Stimulated activated memory B cell treated with anti-CD40 and anti-IgM and Interleukin-4, amounts not matched to agents 10 μg/mL and 1 μg/mL and 100 μg/mL, for 72 hours (primary cell): ENCODE results near the gene BLOC1S4.

Experiments
- ATAC-seq: fragments of 150-1000 bp; cut with Tn5 transposase; 2 replicates; pipeline ENCODE4 v1.10.0; 2021
- H3K27ac Mint-ChIP-seq: one replicate; pipeline ENCODE4 v1.8.0; 2022; ENCODE audit warnings: mild to moderate bottlenecking, mixed read lengths
- H3K27me3 Mint-ChIP-seq: one replicate; pipeline ENCODE4 v1.8.0; 2022; ENCODE audit warnings: mixed read lengths
- H3K36me3 Mint-ChIP-seq: one replicate; pipeline ENCODE4 v1.8.0; 2022; ENCODE audit warnings: mixed read lengths
- H3K4me1 Mint-ChIP-seq: one replicate; pipeline ENCODE4 v1.8.0; 2022; ENCODE audit warnings: mixed read lengths
- H3K4me3 Mint-ChIP-seq: one replicate; pipeline ENCODE4 v1.8.0; 2022; ENCODE audit warnings: mild to moderate bottlenecking, moderate library complexity, mixed read lengths
- H3K9me3 Mint-ChIP-seq: one replicate; pipeline ENCODE4 v1.8.0; 2022; ENCODE audit warnings: mixed read lengths

BLOC1S4 gene

DNA sequence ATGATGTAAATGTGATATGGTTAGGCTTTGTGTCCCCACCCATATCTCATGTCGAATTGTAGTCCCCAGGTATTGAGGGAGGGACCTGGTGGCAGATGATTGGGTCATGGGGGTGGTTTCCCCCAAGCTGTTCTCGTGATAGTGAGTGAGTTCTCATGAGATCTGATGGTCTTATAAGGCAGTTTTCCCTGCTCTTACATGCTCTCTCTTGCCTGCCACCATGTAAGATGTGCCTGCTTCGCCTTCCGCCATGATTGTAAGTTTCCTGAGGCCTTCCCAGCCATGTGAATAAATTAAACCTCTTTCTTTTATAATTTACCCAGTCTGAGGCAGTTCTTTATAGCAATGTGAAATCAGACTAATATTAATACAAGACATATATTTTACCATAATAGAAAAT is 23.9 kb downstream of the BLOC1S4 start:
- no peak overlapping the region for H3K4me3 Mint-ChIP-seq
- H3K9me3 Mint-ChIP-seq, result peaks cover 3% of the 10 kb centered on the region

GRCh38 chr4:6740347-6740746 is 24.4 kb downstream of the BLOC1S4 start:
- no peaks in the 10 kb centered on the region for H3K4me1 Mint-ChIP-seq
- no peak for ATAC-seq
- peaks cover 3% of the 10 kb centered on the region for H3K9me3 Mint-ChIP-seq
- no peak overlapping the region for H3K27ac Mint-ChIP-seq
- no peaks in the 10 kb centered on the region for H3K36me3 Mint-ChIP-seq
- peaks cover 42% of the 10 kb centered on the region for H3K27me3 Mint-ChIP-seq
- H3K4me3 Mint-ChIP-seq, result no peak overlapping the region

More for the DNA sequence above, 23.9 kb downstream of the BLOC1S4 start:
- peaks cover 37% of the 10 kb centered on the region for H3K27me3 Mint-ChIP-seq
- no peaks in the 10 kb centered on the region for H3K4me1 Mint-ChIP-seq
- H3K27ac Mint-ChIP-seq, result no peak overlapping the region
- no peak for ATAC-seq
- no peaks in the 10 kb centered on the region for H3K36me3 Mint-ChIP-seq

- Mint-ChIP-seq H3K4me1 (no peaks in the 10 kb centered on the region), H3K27ac (no peak overlapping the region), H3K9me3 (peaks cover 3% of the 10 kb centered on the region), H3K4me3 (no peak overlapping the region), H3K27me3 (peaks cover 49% of the 10 kb centered on the region), H3K36me3 (no peaks in the 10 kb centered on the region)
- no peak for ATAC-seq
These were observed 26.5 kb downstream of the BLOC1S4 start for GRCh38 chr4:6742507-6742906.

DNA sequence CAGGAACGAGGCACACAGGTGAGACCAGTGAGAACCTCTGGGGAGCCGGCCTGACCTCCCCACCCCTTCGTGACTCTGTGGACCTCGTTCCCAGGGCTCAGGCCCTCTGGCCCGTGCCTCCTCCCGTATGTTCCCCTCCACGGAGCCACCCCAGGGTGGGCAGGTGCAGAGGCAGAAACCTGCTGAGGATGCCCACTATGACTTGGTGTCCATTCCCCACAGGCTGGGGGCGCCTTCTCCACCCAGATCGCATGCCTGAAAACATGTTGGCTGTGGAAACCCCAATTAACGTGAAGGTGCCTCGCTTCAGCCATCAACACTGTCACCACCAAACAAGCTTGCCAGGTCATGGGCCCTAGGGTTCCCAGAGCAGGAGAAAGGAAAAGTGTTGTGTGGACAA is 27.0 kb downstream of the BLOC1S4 start:
- H3K4me3 Mint-ChIP-seq, result no peak overlapping the region
- H3K4me1 Mint-ChIP-seq, result no peaks in the 10 kb centered on the region
- H3K27me3 Mint-ChIP-seq, result peaks cover 51% of the 10 kb centered on the region
- ATAC-seq, result no peak
- H3K9me3 Mint-ChIP-seq, result peaks cover 3% of the 10 kb centered on the region
- H3K36me3 Mint-ChIP-seq, result no peaks in the 10 kb centered on the region
- H3K27ac Mint-ChIP-seq, result no peak overlapping the region

- peak; percentile 18 for ATAC-seq
- H3K4me1 Mint-ChIP-seq, result no peaks in the 10 kb centered on the region
- no peaks in the 10 kb centered on the region for H3K9me3 Mint-ChIP-seq
- H3K27me3 Mint-ChIP-seq, result peaks cover 56% of the 10 kb centered on the region
- H3K27ac Mint-ChIP-seq, result no peak overlapping the region
- H3K36me3 Mint-ChIP-seq, result no peaks in the 10 kb centered on the region
- H3K4me3 Mint-ChIP-seq, result no peak overlapping the region
These were observed 30.8 kb downstream of the BLOC1S4 start for GRCh38 chr4:6746721-6747293.

- Mint-ChIP-seq H3K9me3 (no peaks in the 10 kb centered on the region), H3K27me3 (peaks cover 56% of the 10 kb centered on the region), H3K27ac (no peak overlapping the region), H3K36me3 (no peaks in the 10 kb centered on the region), H3K4me1 (no peaks in the 10 kb centered on the region), H3K4me3 (no peak overlapping the region)
- peak; percentile 4 for ATAC-seq
These were observed 31.5 kb downstream of the BLOC1S4 start for GRCh38 chr4:6747294-6748051.

- peaks cover 48% of the 10 kb centered on the region for H3K27me3 Mint-ChIP-seq
- no peak for ATAC-seq
- H3K4me3 Mint-ChIP-seq, result no peak overlapping the region
These were observed 32.3 kb downstream of the BLOC1S4 start for GRCh38 chr4:6748286-6748685.

GRCh38 chr4:6749340-6750171 is 33.6 kb downstream of the BLOC1S4 start:
- no peak overlapping the region for H3K4me3 Mint-ChIP-seq
- H3K4me1 Mint-ChIP-seq, result no peaks in the 10 kb centered on the region
- no peaks in the 10 kb centered on the region for H3K9me3 Mint-ChIP-seq
- ATAC-seq, result no peak
- H3K36me3 Mint-ChIP-seq, result no peaks in the 10 kb centered on the region
- peaks cover 35% of the 10 kb centered on the region for H3K27me3 Mint-ChIP-seq
- no peak overlapping the region for H3K27ac Mint-ChIP-seq

More at GRCh38 chr4:6748286-6748685, 32.3 kb downstream of the BLOC1S4 start:
- Mint-ChIP-seq H3K4me1 (no peaks in the 10 kb centered on the region), H3K27ac (no peak overlapping the region), H3K9me3 (no peaks in the 10 kb centered on the region), H3K36me3 (no peaks in the 10 kb centered on the region)

- Mint-ChIP-seq H3K27me3 (peaks cover 27% of the 10 kb centered on the region), H3K27ac (no peak overlapping the region), H3K4me3 (no peak overlapping the region), H3K36me3 (no peaks in the 10 kb centered on the region), H3K9me3 (no peaks in the 10 kb centered on the region), H3K4me1 (no peaks in the 10 kb centered on the region)
- no peak for ATAC-seq
These were observed 34.6 kb downstream of the BLOC1S4 start for GRCh38 chr4:6750286-6751221.

DNA sequence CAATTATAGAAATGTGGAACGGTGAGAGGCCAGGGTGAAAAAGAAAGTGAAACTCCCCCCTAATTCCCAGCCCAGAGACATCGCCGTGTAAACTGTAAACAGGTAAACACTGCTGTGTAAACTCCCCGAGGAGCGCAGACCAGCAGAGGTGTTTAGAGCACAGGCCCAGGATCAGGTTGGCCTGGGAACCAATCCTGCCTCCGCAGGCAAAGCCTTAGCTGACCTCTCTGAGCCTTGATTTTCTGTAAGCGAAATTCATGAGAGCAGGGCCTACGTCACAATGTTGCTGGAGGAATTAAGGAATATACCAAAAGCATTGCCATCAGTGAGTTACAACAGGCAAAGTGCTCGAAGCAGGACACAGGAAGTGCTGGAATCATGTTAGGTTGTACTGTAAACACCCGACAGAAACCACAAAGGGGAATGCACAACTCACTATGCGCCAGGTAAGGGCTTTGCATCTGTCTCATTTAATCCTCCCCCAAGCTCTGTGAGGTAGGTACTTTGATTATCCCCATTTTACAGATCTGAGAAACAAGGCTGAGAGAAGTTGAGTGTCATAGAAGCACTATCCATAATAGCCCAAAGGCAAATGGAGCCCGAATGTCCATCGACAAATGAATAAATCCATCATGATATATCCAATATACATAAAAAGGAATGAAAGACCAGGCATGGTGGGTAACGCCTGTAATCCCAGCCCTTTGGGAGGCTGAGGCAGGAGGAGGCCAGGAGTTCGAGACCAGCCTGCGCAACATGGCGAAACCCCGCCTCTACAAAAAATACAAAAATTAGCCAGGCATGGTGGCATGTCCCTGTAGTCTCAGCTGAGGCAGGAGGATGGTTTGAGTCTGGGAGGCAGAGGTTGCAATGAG is 35.9 kb downstream of the BLOC1S4 start:
- H3K36me3 Mint-ChIP-seq, result no peaks in the 10 kb centered on the region
- H3K9me3 Mint-ChIP-seq, result no peaks in the 10 kb centered on the region
- H3K27me3 Mint-ChIP-seq, result peaks cover 26% of the 10 kb centered on the region
- no peak overlapping the region for H3K4me3 Mint-ChIP-seq
- no peaks in the 10 kb centered on the region for H3K4me1 Mint-ChIP-seq
- H3K27ac Mint-ChIP-seq, result no peak overlapping the region
- ATAC-seq, result no peak

- no peak overlapping the region for H3K4me3 Mint-ChIP-seq
- H3K9me3 Mint-ChIP-seq, result no peaks in the 10 kb centered on the region
- H3K36me3 Mint-ChIP-seq, result no peaks in the 10 kb centered on the region
- peaks cover 20% of the 10 kb centered on the region for H3K27me3 Mint-ChIP-seq
- no peaks in the 10 kb centered on the region for H3K4me1 Mint-ChIP-seq
- no peak overlapping the region for H3K27ac Mint-ChIP-seq
- ATAC-seq, result no peak
These were observed 36.5 kb downstream of the BLOC1S4 start for GRCh38 chr4:6752486-6752829.

DNA sequence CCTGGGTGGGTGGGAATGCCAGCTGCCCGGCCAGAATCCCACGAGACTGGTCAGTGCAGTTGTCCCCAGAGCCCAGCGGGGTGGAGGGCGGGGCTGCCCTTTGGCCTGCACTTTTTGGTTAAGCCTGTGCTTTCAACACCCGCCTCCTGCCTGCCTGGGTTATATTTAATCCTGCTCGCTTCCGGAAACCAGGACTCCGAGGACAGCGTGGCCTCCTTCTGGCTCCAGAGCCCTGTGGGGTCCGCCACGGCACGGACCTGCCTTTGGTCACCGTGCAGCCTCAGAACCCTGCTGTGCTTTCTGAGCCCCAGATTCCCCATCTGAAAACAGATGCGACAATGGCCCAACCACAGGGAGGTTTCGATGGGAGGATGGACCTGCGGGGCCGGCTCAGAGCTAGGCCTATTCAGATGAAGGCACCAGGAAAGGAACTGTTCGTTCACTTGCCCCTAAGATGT is 37.2 kb downstream of the BLOC1S4 start:
- Mint-ChIP-seq H3K4me1 (no peaks in the 10 kb centered on the region), H3K9me3 (no peaks in the 10 kb centered on the region), H3K4me3 (no peak overlapping the region), H3K27ac (no peak overlapping the region), H3K36me3 (no peaks in the 10 kb centered on the region), H3K27me3 (peaks cover 17% of the 10 kb centered on the region)
- no peak for ATAC-seq

- peaks cover 17% of the 10 kb centered on the region for H3K27me3 Mint-ChIP-seq
- H3K36me3 Mint-ChIP-seq, result no peaks in the 10 kb centered on the region
- no peaks in the 10 kb centered on the region for H3K4me1 Mint-ChIP-seq
- H3K27ac Mint-ChIP-seq, result no peak overlapping the region
- no peak overlapping the region for H3K4me3 Mint-ChIP-seq
- ATAC-seq, result no peak
- H3K9me3 Mint-ChIP-seq, result no peaks in the 10 kb centered on the region
These were observed 37.9 kb downstream of the BLOC1S4 start for GRCh38 chr4:6753891-6754290.

DNA sequence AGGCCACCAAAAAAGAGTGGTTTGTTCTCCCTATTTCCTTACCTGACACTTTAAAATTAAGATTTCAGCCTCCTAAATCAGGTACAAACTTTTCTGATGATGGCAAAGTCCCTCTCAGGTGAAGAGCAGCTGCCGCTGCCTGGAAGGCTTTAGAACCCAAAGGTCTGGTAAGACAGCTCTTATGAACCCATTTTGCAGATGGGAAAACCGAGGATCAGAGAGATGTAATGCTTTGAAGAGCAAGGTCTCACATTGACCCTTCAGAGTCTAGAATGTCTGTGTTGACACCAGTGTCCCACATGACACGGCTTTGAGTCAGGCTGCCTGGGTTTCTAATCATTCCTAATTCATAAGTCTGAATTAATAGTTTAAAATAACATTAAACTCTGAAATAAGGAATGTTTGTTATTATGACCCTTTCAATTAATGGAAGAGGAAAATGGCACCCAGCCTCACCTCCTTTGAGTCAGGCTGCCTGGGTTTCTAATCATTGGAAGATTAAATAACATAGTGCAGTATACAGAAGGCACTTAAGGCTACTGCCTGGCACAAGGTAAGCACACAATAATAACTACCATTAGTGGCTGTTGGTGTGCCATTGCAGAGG is 38.6 kb downstream of the BLOC1S4 start:
- Mint-ChIP-seq H3K27ac (no peak overlapping the region), H3K4me3 (no peak overlapping the region), H3K9me3 (no peaks in the 10 kb centered on the region), H3K27me3 (peaks cover 10% of the 10 kb centered on the region), H3K36me3 (no peaks in the 10 kb centered on the region), H3K4me1 (no peaks in the 10 kb centered on the region)
- no peak for ATAC-seq
